ENCODE data around the gene PEX6.
"Not testable (repeated sequence)": the region's sequence is repeated elsewhere in the genome, so short reads cannot be mapped to it uniquely, and the experiment has no call there.

Gene PEX6

GRCh38 chr6:42966571-42966970, 12.4 kb downstream of the PEX6 start:
- peak; percentile 29 to 57 (median 49) for DNase-seq

DNA sequence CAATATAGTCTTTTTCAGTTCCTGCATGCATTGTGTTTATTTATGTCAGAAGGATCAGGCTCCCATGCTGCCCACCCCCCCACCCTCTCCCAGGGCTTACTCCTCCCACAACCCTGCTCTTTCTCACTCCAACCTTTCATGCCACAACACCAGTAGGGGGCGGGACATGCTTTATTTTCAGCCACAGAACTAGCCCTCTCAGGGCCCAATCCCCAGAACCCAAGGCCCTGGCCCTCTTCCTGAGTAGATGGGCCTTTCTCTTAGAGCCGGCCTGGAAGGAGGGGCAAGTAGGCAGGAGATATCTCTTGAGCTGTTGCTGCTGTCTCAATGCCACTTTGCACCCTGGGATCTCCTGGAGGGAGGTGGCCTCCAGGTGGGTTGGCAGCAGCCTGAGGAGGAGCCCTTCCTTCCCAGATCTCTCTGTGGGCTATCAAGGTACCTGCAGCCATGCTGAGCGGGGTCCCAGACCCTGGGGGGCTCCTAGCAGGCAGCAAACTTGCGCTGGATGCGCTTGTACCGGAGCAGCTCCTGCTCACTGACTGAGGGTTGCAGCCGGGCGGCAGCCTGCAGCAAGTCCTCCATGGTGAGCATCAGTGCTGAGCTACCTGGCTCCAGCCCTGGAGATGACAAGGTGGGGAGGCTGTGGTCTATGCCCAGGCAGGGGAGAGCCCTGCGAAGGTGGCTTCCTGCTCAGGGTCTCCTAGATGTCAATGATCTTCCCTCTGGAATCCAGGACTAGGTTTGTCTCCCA, 15.0 kb downstream of the PEX6 start:
- DNase-seq = peak; percentile 48 to 61 (median 57)

DNA sequence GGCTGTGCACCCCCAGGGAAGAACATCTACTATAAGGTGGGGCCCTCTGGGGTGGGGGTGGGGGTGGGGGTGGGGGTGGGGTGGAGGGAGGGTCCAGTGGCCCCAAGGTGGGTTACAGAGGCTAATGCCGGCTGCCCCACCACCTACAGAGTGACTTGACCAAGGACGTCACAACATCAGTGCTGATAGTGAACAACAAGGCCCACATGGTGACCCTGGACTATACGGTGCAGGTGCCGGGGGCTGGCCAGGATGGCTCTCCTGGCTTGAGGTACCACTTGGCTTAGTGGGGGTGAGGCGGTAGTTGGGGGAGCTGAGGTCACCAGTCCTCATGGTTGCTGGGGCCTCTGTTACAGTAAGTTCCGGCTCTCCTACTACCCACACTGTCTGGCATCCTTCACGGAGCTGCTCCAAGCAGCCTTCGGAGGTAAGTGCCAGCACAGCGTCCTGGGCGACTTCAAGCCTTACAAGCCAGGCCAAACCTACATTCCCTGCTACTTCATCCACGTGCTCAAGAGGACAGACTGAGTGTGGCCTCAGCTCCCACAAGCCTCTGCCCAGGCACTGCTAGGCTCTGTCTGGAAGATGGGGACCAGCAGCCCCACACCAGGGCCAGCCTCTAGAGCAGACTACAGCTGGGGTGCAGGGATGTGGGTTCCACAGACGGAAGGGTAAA, 15.7 kb downstream of the PEX6 start:
- DNase-seq = no peak

DNA sequence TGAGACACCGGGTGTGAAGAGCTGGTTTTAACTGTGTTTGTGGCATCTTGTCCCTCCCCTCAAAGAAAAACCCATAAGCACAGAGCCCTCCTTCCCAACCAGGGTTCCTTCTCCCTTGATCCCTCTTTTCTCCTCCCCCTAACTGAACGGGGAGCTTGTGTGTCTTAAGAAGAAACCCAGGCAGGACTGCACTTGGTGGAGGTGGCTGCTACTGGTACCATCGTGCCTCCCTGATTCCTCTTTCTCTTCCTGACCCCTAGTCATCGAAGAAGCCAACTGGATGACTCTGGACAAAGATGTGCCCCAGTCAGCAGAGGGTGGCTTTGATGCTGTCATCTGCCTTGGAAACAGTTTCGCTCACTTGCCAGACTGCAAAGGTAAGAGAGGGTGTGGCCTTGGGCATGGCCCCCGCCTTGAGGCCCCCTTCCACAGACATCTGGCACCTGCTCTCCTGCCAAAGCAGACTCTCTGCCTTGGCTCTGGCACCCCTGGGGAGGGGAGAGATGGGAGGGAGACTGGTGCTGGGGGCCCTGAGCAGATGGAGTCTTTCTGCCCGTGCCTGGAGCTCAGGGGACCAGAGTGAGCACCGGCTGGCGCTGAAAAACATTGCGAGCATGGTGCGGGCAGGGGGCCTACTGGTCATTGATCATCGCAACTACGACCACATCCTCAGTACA, 16.3 kb downstream of the PEX6 start:
- DNase-seq = no peak

- DNase-seq = no peak
Measured at GRCh38 chr6:42962096-42962495, 16.9 kb downstream of the PEX6 start.

DNA sequence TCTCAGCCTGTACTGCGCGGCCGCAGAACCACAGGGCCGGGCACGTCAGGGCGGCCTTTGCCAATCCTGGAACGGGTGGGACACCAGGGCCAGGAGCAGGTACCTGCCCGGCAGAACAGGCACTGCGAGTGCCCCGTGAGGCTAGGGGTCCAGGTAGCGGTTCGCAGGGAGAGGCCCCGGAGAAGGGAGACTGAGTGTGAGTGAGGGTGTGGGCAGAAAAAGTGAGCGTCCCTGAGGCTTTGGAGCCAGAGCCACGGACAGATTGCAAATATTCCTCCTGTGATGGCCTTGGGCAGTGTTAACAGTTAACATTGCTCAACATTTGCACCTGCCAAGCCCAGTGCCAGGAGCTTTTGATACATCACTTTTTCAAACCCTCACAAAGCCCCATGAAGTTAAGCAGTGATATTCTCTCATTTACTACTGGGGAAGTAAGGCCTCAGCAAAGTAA, 17.9 kb downstream of the PEX6 start:
- DNase-seq = no peak

- DNase-seq = peak in 2 of 4 experiments; percentile 29 to 48
Measured at GRCh38 chr6:42960243-42961019, 18.6 kb downstream of the PEX6 start, which contains the start of gene GNMT. Gene GNMT (plus strand): TSS chr6:42960754. CDS start chr6:42960768, 14 bp downstream.

DNA sequence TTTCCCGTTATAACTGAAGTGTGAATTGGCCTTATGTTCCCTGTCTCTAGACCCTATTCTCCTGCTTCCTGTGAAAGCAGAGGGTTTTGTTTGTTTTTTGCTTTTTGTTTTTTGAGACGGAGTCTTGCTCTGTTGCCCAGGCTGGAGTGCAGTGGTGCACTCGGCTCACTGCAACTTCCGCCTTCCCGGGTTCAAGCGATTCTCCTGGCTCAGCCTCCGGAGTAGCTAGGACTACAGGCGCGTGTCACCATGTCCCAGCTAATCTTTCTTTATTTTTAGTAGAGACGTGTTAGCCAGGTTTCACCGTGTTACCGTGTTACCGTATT, 19.1 kb downstream of the PEX6 start:
- no peak for DNase-seq

DNA sequence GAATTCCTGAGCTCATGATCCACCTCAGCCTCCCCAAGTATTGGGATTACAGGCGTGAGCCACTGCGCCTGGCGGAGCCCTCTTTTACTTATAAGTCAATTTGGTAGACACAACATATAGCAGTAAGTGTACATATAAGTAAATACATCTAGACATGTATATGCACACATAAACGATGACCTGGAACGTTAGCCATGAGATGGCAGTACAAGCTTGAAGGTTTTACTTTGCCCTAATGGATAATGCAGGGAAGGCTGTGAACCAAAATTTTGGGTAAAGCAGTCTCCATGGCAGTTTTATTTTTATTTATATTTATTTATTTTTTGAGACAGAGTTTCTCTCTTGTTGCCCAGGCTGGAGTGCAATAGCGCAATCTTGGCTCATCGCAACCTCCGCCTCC, 20.9 kb downstream of the PEX6 start:
- no peak for DNase-seq

DNA sequence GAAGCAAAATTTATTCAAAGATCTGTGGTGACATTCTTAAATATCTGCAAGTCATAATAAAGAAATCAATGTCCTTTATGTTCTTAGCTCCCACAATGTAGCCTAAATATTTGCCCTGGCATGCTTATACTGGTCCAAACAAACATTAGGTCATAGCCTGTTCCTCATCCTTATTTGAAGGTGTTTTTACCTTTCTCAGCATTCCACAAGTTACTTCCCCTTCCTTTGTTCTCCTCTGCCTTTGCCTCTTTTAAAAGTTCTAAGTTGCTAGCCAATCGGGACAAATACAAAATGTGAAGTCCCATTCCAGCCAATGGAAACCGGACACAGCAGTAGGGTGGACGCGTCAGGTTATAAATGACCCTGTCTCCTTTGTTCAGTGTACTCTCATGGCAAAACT, 24.6 kb downstream of the PEX6 start:
- DNase-seq = not testable (repeated sequence)

DNA sequence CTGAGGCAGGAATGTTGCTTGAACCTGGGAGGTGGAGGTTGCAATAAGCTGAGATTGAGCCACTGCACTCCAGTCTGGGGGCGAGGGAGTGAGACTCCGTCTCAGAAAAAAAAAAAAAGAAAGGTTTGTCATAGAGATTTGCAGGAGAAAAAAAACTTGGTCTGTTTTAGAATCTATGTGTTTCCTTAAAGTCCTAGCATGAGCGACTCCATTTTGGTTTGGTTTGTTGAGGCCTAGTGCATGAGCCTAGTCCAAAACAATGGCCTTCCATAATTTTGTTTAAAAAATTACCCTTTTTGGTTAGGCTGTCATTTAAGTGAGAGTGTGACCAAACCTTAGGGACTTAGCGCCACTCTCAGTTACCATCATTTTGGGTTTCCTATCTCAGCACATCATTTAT, 26.6 kb downstream of the PEX6 start:
- DNase-seq = no peak

DNA sequence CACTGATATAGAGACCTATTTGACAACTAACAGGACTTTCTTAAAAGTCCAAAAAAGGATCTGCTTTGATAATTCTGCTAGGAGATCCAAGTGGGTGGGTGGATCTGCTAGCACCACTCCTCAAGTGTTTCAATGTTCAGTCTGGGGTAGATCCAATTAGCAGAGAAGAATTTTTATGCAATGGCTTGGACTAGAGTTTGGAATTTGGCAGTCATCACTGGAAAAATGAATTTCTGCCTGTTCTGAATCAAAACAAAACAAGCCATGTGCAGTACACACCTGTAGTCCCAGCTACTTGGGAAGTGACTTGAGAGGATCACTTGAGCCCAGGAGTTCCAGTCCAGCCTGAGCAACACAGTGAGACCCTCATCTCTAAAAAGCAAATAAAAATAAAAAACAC, 31.0 kb downstream of the PEX6 start:
- DNase-seq = no peak

DNA sequence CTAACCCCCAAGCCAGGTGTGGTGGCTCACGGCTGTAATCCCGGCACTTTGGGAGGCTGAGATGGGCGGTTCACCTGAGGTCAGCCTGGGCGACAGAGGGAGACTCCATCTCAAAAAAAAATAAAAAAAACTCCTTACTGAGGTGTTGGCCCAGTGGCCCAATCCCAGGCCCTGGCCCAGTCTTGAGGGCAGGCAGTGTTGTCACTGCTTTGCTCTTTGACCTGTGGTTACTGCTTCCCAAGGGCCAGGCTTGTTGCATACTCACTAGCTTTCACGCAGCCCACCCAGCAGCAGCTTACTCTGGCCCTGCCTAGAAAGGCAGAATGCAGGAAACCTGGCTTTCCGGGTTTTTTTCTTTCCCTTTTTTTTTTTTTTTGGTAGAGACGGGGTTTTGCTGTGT, 36.5 kb downstream of the PEX6 start:
- no peak for DNase-seq

GRCh38 chr6:42941356-42941755, 37.6 kb downstream of the PEX6 start:
- DNase-seq = not testable (repeated sequence)

- no peak for DNase-seq
Measured at GRCh38 chr6:42940493-42941045, 38.4 kb downstream of the PEX6 start.

DNA sequence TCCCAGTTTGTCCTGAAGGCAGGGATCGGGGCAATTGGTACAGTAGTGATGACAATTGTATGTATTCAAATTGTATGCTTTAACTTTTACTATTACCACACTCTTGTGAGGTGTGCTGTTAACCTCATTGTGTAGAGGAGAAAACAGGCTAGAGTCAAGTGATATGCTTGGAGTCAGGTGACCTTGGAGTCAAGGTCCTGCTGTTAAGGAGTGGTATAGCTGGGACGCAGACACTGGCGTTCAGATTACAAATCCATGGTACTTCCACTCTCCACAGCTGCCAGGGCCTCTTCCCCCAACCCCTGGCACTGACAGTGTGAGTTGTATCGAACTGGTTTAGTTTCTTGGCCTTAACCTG, 39.2 kb downstream of the PEX6 start:
- DNase-seq = no peak

DNA sequence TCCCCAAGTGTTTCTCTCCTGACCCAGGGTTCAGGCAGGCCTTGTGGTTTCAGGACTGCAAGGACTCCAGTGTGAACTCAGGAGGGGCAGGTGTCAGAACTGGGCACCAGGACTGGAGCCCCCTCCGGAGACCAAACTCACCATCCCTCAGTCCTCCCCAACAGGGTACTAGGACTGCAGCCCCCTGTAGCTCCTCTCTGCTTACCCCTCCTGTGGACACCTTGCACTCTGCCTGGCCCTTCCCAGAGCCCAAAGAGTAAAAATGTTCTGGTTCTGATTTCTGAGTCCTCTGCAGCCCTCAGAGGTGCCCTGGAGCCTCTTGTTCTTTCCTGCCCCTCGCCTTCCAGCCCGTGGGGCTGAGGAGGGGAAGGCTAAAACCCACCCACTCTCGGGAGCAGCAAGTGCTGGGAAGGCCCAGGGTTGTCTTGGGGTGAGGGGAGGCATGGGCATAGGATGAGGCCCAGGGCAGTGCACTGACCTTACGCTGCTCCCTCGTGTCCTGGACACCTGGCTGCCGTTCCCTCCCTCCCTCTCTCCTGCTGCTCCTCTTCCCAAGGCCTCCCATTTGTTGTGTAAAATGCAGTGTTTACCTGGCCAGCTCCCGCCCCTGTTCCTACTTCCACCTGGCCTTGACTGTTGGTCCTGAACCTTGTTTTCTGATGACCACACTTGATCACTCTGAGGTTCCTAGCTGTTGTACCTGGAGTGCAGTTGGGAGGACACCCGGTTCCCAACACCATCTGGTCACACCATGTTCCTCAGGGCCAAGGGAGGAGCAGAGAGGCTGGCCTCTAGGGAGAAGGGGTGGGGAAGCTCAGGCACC, 39.8 kb downstream of the PEX6 start:
- DNase-seq = no peak

GRCh38 chr6:42938428-42938796, 40.6 kb downstream of the PEX6 start:
- no peak for DNase-seq

DNA sequence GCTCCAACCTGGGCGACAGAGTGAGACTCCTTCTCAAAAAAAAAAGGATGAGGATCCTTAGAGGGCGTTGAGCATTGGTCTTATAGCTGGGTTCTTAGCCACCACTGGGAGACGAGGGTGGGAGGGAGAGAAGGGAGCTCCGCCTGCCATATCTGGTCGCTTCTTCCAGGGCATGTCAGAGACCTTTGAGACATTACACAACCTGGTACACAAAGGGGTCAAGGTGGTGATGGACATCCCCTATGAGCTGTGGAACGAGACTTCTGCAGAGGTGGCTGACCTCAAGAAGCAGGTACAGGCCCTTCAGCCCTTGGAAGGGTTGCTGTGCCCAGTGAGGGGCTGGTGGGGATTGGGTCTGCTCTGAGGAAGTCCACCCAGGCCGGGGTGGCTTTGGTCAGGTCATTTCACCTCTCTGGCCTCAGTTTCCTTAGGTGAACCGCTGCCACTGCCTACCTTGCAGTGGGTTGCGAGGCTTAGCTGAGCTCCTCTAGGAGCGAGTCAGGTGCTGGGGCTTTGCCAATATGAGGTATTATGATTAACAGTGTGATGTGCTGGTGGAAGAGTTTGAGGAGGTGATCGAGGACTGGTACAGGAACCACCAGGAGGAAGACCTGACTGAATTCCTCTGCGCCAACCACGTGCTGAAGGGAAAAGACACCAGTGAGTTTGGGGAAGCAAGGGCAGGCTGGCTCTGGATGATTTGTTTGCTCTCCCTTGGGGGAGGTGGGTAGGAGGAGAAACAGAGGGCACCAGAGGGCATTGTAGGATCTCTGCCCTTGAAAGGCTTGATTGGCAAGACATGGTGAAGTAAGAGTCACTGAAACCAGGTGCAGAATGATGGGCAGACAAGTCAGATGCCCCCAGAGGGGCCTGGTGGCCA, 41.2 kb downstream of the PEX6 start:
- DNase-seq = no peak

DNA sequence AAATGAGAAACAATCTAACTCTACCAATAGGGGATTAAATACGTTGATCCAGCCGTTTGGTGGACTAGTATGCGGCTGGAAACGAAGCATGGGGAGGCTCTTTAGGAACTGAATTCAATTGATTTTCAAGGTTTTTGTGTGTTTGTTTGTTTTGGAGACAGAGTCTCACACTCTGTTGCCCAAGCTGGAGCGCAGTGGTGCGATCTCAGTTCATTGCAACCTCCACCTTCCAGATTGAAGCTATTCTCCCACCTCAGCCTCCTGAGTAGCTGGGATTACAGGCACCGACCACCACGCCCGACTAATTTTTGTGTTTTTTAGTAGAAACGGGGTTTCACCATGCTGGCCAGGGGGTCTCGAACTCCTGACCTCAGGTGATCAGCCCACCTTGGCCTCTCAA, 42.6 kb downstream of the PEX6 start:
- no peak for DNase-seq

DNA sequence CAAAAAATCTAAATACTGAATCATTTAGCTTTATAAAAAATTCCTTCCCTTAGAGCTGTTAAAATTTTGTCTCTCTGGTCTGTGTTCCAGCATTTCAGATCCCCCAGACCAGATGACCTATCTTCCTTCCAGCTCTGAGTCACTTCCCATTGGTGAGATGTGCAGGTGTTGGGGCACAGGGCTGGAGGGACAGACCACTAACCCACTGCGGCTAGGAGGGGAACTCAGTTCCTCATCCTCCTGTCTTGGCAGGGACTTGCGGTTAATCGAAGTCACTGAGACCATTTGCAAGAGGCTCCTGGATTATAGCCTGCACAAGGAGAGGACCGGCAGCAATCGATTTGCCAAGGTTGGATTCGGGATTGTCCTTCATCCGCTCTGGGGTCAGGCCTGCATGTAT, 43.7 kb downstream of the PEX6 start:
- no peak for DNase-seq

All from suppressor macrophage (primary cell).